HL-60 (cell line): ENCODE results near the gene MLLT6.

ENCODE experiments used
- CTCF ChIP-seq: IDR thresholded peaks from one replicate; pipeline ENCODE4 v1.5.1; 2011; ENCODE audit warnings: low read length, control low read depth, inconsistent platforms; ENCODE audit not compliant: insufficient read depth
- GABPA ChIP-seq: IDR thresholded peaks from 2 replicates; pipeline ENCODE4 v1.6.1; 2012; ENCODE audit warnings: low read depth
- POLR2AphosphoS5 ChIP-seq: IDR thresholded peaks from 2 replicates; pipeline ENCODE4 v1.6.1; 2012; ENCODE audit warnings: low read depth
- SPI1 ChIP-seq: IDR thresholded peaks from 2 replicates; pipeline ENCODE4 v1.6.1; 2012; ENCODE audit warnings: low read depth, mild to moderate bottlenecking, borderline replicate concordance
- TF ChIP-seq, protein P1 (sequence below): IDR thresholded peaks from 2 replicates; pipeline ENCODE4 v1.6.1; 2012; ENCODE audit warnings: low read depth; ENCODE audit not compliant: insufficient replicate concordance

DNA sequence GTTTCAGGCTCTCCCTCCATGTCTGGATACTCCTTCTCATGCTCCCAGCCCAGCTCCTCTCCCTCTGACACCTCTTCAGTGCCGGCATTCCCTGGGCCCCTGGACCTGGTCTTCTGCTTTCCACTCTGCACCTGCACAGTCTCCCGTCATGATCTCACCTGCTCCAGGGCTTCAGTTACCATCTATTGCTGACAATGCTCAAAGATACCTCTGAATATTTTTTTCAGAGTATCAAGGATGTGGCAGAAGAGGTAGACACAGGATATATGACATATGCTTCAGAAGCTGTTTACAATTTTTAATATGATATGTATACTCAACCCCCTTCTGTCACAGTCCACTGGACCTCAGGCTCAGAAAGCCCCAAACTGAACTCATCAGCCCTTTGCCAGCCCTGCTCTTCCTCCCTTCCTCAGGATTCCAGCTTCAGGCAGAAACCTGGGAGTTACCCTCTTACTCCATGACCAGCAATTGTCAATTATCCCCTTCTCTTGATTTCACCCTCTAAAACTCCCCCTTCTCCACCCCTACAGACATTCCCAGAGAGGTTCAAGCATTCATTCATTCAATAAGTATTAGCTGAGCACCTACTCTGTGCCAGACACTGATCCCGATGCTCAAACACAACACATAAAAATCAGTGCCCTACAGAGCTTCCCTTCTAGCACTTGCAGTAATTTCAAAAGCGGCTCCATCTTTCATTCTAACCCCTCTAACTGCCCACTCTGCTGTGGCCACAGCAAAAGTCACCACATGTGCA, 7.8 kb upstream of the MLLT6 start:
- TF ChIP-seq CTCF (no peak), POLR2AphosphoS5 (no peak), SPI1 (no peak), GABPA (no peak)
- TF ChIP-seq, protein P1, sequence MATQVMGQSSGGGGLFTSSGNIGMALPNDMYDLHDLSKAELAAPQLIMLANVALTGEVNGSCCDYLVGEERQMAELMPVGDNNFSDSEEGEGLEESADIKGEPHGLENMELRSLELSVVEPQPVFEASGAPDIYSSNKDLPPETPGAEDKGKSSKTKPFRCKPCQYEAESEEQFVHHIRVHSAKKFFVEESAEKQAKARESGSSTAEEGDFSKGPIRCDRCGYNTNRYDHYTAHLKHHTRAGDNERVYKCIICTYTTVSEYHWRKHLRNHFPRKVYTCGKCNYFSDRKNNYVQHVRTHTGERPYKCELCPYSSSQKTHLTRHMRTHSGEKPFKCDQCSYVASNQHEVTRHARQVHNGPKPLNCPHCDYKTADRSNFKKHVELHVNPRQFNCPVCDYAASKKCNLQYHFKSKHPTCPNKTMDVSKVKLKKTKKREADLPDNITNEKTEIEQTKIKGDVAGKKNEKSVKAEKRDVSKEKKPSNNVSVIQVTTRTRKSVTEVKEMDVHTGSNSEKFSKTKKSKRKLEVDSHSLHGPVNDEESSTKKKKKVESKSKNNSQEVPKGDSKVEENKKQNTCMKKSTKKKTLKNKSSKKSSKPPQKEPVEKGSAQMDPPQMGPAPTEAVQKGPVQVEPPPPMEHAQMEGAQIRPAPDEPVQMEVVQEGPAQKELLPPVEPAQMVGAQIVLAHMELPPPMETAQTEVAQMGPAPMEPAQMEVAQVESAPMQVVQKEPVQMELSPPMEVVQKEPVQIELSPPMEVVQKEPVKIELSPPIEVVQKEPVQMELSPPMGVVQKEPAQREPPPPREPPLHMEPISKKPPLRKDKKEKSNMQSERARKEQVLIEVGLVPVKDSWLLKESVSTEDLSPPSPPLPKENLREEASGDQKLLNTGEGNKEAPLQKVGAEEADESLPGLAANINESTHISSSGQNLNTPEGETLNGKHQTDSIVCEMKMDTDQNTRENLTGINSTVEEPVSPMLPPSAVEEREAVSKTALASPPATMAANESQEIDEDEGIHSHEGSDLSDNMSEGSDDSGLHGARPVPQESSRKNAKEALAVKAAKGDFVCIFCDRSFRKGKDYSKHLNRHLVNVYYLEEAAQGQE: no peak
